HG02623 (cell line): ENCODE data around the gene ZNHIT3.

Experiments
- ATAC-seq: cut with Tn5 transposase; IDR thresholded peaks from one replicate; pipeline ENCODE4 v1.9.1; 2021; ENCODE audit warnings: moderate library complexity; ENCODE audit not compliant: unreplicated experiment

ZNHIT3 gene

DNA sequence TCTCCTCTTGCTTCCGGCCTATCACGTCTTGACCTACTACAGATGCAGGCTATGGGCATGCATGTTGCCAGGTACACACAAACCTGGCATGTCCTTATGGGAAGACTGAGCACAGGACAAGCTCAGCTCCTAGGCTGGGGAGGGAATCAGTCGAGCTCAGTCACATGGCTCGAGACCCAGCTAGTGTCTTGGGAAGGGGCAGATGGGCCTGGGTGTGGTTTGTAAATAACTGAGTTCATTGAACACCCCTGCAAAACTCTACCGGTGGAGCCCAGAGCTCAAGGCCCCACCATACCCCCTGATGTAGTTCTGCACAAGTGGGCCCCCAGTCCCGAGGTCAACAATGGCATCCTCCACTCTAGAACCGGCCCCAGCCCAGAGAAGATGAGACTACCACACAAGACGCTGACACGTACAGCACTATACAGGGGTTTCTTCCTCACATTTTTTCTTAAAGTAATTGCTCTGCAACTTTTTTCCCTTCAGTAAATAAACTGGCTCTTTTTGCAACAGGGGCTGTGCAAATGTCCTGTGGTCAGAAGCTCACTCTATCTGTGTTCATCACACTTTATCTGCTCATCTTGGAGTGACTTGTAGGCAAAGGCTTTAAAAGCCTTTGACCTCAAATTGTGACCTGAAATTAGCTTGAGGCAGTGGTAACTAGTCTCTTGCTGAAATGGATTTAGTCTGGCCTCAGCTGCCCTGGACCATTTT is 22.9 kb downstream of the ZNHIT3 start:
- no peak for ATAC-seq

GRCh38 chr17:36510636-36511035 is 24.2 kb downstream of the ZNHIT3 start:
- no peak for ATAC-seq

- ATAC-seq = no peak
Measured at GRCh38 chr17:36511216-36511615, 24.7 kb downstream of the ZNHIT3 start.

- ATAC-seq = no peak
Measured at GRCh38 chr17:36512641-36513040, 26.2 kb downstream of the ZNHIT3 start.

GRCh38 chr17:36514856-36515255 is 28.4 kb downstream of the ZNHIT3 start:
- ATAC-seq = no peak

DNA sequence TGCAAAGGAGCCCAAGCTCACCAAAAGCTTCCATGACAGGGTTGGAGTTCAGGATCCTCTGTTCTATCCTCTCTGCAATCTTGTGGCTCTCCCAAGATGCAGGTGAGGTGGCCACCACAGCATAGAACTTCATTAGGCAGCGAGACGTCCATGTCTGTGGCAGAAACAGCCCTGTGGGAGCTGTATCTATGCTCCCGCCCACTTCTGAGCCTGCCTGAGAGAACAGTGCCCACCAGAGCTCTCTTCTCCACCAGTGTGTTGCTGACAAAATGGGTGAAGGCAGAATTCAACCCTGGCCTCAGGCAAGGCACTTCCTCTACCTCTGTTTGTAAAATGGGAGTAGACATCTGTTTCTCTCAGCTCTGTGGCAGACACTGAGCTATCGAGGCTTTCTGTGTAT is 29.4 kb downstream of the ZNHIT3 start:
- no peak for ATAC-seq

GRCh38 chr17:36523113-36523512 is 36.6 kb downstream of the ZNHIT3 start:
- ATAC-seq = no peak

DNA sequence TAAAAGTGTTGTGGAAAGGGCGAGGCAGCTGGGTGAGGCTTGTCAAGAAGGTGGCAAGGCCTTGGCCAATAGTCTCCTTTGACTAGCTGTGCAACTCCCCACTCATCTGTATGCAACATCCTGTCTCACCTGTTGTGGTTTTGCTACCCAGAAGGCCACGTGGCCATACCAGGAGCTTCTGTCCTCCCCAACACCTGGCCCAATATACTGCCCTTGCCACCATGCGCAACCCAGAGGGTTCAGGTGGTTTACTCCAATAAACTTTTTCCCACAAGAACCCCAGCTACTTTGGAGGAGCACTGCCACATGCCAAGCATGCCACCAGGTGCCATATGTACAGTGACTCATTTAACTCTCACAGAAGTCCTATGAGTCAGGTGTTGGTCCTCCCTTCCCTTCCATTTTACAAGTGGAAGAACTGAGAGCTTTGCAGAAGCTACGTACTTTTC is 38.0 kb downstream of the ZNHIT3 start:
- no peak for ATAC-seq

DNA sequence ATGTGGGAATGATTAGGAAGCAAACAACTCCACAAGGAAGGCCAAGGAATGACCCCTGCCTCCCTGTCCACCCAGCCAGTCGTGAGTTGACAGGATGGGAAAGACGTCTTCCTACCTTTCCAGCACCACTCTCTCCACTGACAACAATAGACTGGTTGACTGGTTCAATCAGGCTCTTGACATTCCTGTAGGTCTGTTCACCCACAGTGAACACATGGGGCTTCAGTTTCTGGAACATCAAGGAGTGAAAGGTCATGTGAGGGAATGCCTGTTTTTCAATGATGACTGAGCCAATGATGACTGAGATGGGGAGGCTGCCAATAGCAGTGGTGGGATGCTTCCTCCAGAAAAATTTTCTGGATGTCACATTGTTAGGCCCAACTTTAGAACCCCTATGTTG is 38.6 kb downstream of the ZNHIT3 start:
- no peak for ATAC-seq

- no peak for ATAC-seq
Measured at GRCh38 chr17:36525888-36526287, 39.4 kb downstream of the ZNHIT3 start.

GRCh38 chr17:36527621-36528250 is 41.3 kb downstream of the ZNHIT3 start:
- ATAC-seq = no peak

GRCh38 chr17:36529121-36529520 is 42.6 kb downstream of the ZNHIT3 start:
- no peak for ATAC-seq

DNA sequence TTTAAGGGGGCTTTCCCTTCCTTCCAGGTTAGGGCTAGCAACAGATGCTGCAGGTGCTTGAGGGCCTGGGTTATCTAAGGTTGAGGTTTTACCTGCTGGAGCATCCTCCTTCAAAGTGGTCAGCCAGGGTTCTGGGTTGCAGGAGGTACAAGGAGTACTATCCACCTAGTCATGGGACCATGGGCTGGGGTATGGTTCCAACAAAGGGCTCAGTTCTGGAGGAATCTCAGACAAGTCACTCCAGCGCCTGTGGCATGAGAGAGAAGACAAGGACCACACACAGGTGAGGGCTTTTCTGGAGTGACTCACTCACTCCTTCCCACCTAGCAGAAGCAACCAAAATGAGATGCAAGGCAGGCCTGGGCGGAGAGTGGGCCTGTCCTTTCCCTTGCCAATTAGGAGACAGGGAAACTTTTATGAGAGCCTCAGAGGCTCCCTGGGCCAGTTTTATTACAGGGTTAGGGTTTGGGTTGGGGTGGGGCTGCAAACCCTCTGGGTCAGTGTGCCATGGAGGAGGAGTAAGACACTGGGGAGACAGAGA is 46.0 kb downstream of the ZNHIT3 start:
- ATAC-seq = no peak

DNA sequence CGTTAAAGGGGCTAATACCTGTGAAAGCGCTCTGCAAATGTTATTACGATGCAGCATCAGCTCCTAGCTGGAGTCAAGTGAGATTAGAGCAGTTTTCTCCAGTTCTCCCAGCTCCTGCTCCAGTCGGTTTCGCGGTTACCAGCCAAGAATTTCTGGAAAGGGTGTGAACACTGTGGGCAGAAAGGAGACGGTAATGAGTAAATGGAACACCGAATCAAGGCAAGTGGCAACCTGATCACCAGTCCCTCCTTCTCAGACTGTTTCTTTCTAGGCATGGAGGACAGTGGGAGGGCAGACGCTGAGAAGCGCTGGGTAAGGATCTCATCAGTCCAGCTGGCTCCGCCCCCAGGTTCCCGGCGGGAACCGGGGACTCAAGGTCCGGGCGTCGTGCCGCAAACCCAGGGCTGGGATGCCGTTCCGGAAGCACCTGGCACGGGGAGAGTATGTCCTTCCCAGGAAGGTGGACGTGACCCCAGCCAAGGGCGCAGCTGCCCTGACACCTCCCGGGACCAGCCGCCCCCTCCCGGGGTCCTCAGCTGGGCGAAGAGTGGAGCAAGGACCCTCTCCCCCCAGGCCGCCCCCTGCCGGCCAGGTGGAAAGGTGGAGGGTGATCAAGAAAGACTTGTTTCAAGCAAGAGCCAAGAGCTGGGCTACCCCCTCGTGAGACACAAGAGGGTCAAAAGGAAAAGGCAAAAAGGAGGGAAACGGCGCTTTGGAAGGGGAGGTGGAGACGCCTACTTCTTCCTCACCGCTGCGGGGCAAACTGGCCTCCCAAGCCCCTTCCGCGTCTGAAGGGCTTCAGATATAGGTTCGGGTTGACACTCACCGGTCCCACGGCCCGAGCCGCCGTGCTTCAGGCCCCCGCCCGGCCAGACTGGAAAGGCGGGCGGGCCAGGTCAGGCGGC is 47.7 kb downstream of the ZNHIT3 start:
- peak; percentile 14 for ATAC-seq

GRCh38 chr17:36534840-36535668 is 48.6 kb downstream of the ZNHIT3 start, which contains the start of the genes MYO19 and PIGW:
Gene MYO19 (minus strand): TSS chr17:36534868. CDS start chr17:36532538, 2,330 bp downstream.
Gene PIGW (plus strand): TSS chr17:36534987. CDS start chr17:36537102, 2,115 bp downstream.
- peak; percentile 62 for ATAC-seq

- ATAC-seq = peak; percentile 22
Measured at GRCh38 chr17:36535669-36536081, 49.2 kb downstream of the ZNHIT3 start.

DNA sequence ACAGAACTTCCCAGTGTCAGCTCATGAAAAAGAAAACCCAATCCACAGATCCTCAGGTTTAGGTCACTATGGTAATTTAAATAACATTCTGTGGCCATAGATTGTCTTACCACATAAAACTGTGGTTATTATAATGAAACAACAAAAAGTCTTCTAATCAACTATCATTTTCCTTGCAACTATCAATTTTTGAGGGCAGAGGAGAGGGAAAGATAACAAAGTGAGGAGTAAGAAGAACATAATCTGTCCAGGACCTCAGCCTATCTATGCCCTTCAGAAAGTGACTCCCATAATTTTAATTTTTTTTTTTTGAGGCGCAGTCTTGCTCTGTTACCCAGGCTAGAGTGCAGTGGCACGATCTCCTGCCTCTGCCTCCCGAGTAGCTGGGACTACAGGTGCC is 54.2 kb downstream of the ZNHIT3 start:
- ATAC-seq = no peak

DNA sequence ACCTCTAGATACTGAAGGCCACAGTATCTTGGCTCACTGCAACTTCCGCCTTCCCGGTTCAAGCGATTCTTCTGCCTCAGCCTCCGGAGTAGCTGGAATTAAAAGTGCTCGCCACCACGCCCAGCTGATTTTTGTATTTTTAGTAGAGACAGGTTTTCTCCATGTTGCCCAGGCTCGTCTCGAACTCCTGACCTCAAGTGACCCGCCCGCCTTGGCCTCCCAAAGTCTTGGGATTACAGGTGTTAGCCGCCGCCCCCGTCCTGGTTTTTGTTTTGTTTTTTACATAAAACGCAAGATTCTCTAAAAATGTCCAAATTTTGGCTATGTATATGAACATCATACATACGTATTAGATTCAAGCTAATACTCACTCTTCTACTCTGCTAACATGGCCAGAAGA is 56.3 kb downstream of the ZNHIT3 start:
- no peak for ATAC-seq

GRCh38 chr17:36544044-36544306 is 57.5 kb downstream of the ZNHIT3 start:
- no peak for ATAC-seq

- ATAC-seq = peak; percentile 43
Measured at GRCh38 chr17:36544307-36545076, 58.0 kb downstream of the ZNHIT3 start, which contains the start of gene GGNBP2. Gene GGNBP2 (plus strand): TSS chr17:36544919. CDS start chr17:36545725, 806 bp downstream.
